Measurements from ENCODE around the gene IFNL4.

- TF ChIP-seq EZH2 (IDR thresholded peaks at IDR 0.05; ENCODE audit: low read length, missing control alignments): no peak
- no peak for TF ChIP-seq CTCF (conservative IDR thresholded peaks at IDR 0.05 in 1 of 2, IDR thresholded peaks at IDR 0.05 in 1 of 2; ENCODE audit: low read depth in 1 of 2, low read length in 2 of 2)
Measured at GRCh38 chr19:39237200-39238184, 11.2 kb downstream of the IFNL4 start.

Data from fibroblast of lung (primary cell).